NCI-H69 (cell line): ENCODE measurements around the gene BTBD2.
"Not testable (repeated sequence)": the region's sequence is repeated elsewhere in the genome, so short reads cannot be mapped to it uniquely, and the experiment has no call there.

Experiments
- DNase-seq: peaks from one replicate; lab custom pipeline; 2025; lab: John Stamatoyannopoulos, UW

The BTBD2 gene

GRCh38 chr19:2014131-2014571, 1.4 kb downstream of the BTBD2 start:
- no peak for DNase-seq

GRCh38 chr19:2013683-2013961, 1.9 kb downstream of the BTBD2 start:
- no peak for DNase-seq

GRCh38 chr19:2012941-2013682, 2.4 kb downstream of the BTBD2 start:
- no peak for DNase-seq

- no peak for DNase-seq
These were observed 4.3 kb downstream of the BTBD2 start for GRCh38 chr19:2011169-2011568.

- DNase-seq, result no peak
These were observed 5.3 kb downstream of the BTBD2 start for GRCh38 chr19:2010135-2010668.

GRCh38 chr19:2003874-2004273, 11.6 kb downstream of the BTBD2 start:
- no peak for DNase-seq

GRCh38 chr19:1999856-2000515, 15.5 kb downstream of the BTBD2 start:
- no peak for DNase-seq

- DNase-seq, result no peak
These were observed 16.5 kb downstream of the BTBD2 start for GRCh38 chr19:1998712-1999708.

GRCh38 chr19:1997353-1998233, 17.9 kb downstream of the BTBD2 start:
- DNase-seq, result no peak

- no peak for DNase-seq
These were observed 22.7 kb downstream of the BTBD2 start for GRCh38 chr19:1992759-1993260.

- no peak for DNase-seq
These were observed 24.2 kb downstream of the BTBD2 start for GRCh38 chr19:1991018-1991913.

GRCh38 chr19:1990230-1991017, 25.1 kb downstream of the BTBD2 start:
- no peak for DNase-seq

GRCh38 chr19:1989513-1990229, 25.8 kb downstream of the BTBD2 start:
- DNase-seq, result no peak

GRCh38 chr19:1988464-1988863, 27.1 kb downstream of the BTBD2 start:
- not testable (repeated sequence) for DNase-seq

- DNase-seq, result no peak
These were observed 28.0 kb downstream of the BTBD2 start for GRCh38 chr19:1987197-1988187.

- no peak for DNase-seq
These were observed 29.0 kb downstream of the BTBD2 start for GRCh38 chr19:1986357-1987162.
